GM21447 (cell line): ENCODE measurements around the gene CELA2A.
"Not testable (repeated sequence)": the region's sequence is repeated elsewhere in the genome, so short reads cannot be mapped to it uniquely, and the experiment has no call there.

ENCODE experiments used
- ATAC-seq: cut with Tn5 transposase; IDR thresholded peaks from one replicate; pipeline ENCODE4 v1.9.1; 2021; ENCODE audit not compliant: unreplicated experiment

CELA2A gene

DNA sequence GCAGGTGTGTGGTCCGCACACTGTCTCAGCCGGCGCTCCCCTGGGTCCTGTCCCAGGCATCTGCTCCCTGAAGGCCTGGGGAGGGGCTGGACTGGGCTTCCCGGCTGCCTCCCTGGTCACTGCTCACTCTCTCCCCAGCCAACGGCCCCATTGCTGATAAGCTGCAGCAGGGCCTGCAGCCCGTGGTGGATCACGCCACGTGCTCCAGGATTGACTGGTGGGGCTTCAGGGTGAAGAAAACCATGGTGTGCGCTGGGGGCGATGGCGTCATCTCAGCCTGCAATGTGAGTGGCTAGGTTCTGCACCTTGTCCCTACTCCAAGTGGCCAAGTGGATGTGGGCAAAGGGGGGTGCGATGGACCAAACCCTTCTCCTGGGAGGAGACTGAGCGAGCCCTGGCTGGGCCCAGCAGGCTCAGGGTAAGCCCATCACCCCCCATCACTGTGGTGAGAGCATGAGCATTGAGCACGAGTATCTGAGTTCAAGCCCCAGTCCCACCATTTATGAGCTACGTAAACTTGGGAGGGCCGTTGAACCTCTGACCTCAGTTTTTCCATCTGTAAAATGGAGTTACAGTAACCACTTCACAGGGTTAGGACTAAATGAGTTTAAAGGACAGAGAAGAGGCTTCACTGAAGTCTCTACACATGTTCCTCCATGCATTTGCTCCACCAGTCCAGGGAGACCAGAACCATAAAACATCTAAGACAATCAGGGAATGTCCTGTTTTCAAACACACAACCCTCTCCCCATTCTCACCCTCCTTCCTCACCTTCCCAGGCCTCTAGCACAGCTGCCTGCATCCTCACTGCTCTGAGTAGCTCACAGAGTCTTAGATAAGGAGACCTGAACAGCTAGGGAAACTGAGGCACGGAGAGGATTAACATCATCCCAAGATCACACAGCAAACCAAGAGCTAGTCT, 11.8 kb upstream of the CELA2A start:
- no peak for ATAC-seq

DNA sequence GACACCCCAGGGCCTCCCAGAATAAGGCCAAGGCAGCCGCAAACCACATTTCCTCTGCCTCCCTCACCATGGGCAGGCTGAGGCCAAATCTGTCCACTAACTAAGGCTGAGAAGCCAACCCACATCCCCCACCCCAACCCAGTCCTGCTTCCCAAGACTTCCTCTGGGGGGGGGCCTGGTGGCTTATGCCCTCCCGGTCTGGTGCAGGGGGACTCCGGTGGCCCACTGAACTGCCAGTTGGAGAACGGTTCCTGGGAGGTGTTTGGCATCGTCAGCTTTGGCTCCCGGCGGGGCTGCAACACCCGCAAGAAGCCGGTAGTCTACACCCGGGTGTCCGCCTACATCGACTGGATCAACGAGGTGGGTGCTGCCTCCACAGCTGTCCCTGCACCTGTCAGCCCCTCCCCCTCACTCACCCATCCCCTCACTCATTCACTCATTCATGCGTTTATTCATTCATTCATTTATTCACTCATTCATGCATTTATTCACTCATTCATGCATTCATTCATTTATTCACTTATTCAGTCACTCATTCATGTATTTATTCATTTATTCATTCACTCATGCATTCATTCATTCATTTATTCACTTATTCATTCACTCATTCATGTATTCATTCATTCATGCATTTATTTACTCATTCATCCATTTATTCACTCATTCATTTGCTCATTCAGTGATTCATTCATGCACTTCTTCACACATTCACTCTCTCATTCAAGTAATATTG, 11.0 kb upstream of the CELA2A start:
- no peak for ATAC-seq

DNA sequence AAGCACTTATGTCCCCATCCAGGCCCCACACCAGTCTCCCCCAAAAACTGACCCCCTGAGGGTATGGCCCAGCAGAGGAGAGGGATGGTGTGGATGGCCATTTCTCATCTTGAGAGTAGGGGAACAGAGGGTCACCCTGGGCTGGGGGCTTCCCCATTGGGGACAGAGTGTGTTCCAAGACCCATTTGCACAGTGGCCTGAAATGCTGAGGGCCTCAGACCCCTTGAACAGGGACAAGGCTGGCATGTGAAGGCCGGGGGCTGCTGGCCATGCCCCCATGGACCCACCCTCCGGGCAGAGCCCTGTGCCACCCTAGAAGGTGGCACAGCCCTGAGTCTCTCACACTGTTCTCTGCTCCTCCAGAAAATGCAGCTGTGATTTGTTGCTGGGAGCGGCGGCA, 10.3 kb upstream of the CELA2A start:
- no peak for ATAC-seq

DNA sequence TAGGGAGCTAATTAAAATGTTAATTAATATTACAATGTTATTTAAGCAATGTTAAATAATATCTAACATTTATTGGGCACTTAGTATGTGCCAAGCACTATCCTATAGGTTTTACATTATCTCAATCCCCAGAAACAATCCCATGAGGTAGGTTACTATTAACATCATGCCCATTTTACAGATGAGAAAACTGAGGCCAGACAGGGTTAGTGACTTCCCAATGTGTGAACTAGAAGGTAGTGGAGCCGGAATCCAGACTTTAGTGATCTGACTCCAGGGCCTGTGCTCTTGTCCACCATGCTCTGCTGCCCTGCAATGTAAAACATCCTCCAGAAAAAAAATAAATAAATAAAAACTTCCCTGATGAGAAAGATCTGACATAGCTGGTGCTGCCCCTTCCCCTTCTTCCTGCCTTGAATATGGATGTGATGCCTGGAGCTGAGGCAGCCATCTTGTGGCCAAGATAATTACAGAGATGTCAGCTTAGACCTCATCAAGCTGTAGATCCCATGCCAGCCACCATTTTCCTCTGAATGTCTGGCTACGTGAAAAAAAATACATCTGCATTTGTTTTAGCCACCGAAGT, 7.6 kb upstream of the CELA2A start:
- ATAC-seq: no peak

DNA sequence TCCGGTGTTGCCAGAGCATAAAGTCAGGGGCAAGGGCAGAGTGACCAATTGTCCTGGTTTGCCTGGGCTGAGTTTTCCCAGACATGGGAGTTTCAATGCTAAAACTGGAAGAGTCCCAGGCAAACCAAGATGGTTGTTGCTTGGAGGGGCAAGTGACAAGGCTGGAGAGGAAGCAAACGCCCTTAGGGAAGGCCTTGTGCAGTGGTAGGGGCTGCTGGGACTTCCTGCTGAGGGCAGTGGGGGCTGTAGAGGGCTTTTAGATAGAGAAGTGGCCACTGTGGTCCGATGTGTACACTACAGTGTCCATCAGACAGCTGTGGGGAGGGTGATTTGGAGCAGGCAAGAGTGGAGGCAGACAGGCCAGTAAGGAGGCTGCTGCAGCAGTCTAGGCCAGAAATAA, 7.0 kb upstream of the CELA2A start:
- ATAC-seq: no peak

DNA sequence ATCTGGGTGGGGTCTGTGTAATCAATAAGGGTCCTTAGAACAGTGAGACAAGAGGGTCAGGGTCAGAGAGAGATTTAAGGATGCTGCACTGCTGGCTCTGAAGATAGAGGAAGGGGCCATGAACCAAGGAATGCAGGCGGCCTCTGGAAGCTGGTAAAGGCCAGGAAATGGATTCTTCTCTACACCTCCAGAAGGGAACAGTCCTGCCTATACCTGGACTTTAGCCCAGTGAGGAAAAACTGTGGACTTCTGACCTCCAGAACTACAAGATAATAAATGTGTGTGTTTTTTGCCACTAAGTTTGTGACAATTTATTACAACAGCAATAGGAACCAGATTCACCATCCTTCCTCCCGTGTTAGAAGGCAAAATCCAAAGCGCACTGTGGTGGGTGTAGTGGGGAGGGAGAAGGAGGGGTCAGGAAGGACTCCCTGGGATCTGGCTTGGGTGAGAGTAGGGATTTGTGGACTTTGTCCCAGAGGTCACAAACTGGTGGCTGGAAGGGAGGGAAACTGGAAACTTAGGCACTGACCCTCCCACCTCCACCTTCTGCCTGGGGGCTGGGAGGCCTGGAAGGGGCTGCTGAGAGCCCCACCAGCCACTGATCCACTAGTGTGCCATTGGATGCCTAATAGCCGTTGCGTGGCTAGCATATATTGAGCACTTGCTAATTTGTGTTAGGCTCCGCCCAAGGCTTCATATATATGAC, 5.4 kb upstream of the CELA2A start:
- ATAC-seq: no peak

DNA sequence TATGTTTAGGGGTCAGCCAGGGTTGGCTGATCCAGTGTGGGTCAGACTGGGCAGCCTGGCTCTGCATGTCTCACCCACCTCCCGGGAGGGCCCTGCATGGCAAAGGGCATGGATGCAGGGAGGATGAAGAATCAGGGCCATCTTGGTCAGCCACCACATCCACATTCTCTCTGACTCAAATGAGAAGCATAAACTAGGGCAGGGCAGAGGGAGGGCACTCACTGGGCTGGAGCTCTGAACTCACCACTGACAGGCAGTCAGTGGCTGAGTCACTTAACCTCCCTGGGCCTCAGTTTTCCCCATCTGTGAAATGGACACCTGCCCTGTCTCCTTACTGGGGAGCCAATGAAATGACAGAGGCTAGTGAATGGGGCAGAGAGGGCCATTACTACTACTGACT, 4.3 kb upstream of the CELA2A start:
- no peak for ATAC-seq

DNA sequence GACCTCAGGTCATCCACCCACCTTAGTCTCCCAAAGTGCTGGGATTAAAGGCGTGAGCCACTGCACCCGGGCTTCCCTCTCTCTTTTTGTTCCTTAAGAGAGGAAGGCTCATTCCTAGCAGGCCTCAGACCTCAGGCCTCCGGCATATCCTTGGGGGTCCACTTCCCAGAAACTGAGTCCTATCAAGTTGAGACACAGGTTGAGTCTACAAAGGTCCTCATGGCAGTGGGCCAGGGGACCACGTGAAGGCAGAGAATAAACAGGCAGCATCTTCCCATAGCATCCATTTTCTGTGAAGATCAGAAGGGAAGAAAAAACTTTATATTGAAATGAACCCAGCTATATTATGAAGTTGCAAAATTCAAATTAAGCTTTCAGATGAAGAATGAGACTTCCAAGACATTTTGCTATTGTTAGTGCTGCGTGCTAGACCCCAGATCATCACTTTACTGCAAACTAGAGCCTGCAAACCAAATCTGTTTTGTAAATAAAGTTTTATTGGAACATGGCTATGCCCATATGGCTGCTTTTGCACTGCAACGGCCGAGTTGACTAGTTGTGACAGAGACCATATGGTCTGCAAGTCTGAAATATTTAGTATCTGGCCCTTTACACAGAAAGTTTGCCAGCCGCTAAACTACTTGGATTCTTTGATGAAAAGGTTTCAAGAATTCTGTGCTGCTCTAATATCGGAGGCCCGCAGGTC, 3.5 kb upstream of the CELA2A start:
- no peak for ATAC-seq

DNA sequence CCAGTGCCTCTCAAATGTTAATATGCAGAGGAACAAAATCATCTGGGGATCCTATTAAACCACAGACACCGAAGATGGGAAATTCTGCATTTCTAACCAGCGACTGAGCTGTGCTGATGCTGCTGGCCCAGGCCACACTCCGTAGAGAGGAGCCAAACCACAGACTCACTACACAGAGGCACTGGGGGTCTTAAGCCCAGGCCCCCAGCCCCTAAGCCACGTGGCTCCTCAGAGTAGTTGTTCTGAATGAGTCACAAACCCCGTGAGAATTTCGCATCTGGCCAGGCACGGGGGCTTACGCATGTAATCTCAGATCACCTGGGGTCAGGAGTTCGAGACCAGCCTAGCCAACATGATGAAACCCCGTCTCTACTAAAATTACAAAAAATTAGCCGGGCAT, 2.8 kb upstream of the CELA2A start:
- ATAC-seq: no peak

DNA sequence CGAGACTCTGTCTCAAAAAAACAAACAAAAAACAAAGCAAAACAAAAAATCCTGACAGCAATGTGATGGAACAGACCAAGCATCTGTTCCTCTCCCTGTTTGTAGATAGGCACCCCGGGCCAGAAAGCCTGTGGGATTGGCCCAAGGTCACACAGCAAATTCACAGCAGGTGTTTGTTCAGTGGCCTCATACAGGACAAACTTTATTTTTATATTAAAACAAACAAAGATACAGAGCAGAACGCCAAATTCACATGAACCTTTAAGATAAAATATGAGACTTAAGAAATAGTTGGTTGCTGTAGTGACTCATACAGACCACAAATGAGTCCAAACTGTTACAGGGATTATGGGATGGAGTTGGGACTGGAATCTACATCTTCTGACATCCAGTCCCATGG, 2.3 kb upstream of the CELA2A start:
- ATAC-seq: no peak

DNA sequence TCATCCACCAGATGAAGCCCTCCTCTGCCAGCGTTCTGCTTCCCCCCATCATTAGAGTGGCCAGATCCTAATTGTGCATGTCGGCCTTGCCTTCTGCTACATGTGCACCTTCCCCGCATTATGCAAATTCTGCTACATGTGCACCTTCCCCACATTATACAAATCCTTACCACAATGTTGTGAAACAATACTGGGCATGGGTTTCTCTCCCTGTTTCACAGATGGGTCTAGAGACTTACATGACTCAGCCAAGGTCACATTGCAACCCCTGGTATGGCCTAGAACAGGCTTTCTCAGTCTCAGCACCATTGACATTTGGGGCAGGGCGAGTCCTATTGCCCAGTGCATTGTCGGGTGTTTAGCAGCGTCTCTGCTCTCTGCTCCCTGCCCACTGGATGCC, 1.0 kb upstream of the CELA2A start:
- no peak for ATAC-seq

DNA sequence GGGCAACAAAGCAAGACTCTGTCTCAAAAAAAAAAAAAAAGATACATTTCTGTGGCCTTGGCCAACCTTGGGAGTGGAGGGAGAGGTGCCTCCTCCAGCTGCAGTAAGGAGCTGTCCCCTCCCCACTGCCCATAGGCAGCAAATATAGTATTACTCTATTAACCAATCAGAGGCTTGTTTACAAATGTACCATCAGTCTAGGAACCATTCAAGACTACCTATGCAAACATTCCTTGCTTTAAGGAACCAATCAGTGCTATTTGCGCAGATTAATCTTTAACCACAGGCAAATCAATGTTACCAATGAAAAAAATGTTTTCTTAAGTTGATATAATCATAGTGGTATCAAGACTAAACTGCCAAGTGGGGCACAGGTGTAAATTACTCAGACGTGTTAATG, 1.1 kb downstream of the CELA2A start:
- no peak for ATAC-seq

DNA sequence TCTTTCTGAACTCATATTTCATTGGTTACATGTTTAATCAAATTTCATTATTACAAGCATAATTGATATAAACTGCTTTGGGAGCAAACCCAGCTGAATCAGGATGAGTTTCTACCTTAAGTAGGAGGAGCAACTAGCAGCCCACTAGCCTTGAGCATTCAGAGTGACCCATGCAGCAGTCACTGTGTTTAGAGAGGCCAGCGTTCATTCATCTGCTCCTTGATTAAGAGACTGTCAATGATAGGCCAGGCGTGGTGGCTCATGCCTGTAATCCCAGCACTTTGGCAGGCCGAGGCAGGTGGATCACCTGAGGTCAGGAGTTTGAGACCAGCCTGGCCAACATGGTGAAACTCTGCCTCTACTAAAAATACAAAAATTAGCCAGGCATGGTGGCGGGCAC, 1.9 kb downstream of the CELA2A start:
- ATAC-seq: not testable (repeated sequence)

DNA sequence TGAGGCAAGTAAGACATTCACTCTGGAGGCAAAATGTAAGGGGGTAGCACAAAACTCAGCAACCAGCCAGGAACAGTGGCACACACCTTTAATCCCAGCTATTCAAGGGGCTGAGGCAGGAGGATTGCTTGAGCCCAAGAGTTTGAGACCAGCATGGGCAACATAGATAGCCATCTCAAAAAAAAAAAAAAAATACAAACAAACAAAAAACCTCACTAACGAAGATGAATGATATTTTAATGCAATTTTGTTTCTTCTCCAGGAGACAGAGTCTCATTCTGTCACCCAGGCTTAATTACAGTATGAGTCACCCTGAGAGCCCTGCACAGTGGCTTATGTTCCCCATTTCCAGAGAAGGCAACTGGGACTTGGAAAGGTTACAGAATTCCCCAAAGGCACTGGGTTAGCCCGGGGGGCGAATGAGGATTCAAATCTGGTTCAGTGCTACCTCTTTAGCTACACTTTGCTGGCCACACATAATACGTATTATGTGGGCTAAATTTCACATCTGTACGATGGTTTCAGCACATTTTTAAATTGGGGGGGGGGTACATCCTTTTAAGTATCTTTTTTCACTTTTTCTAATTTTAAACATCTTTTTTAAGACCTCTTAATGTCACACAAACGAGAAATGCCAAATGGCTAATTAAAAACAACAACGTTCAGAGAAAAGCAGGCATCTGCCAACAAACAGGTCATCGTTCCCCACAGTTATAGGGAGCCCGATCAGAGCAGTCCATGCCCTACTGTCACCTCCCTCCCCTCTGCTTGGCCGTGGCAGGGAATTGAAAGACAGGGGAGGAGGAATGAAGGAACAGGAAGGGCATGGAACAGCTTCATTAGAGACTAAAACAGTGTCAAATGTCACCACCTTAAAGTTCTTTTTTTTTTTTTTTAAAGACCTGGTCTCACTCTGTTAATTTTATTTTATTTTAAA, 3.5 kb downstream of the CELA2A start:
- ATAC-seq: no peak

DNA sequence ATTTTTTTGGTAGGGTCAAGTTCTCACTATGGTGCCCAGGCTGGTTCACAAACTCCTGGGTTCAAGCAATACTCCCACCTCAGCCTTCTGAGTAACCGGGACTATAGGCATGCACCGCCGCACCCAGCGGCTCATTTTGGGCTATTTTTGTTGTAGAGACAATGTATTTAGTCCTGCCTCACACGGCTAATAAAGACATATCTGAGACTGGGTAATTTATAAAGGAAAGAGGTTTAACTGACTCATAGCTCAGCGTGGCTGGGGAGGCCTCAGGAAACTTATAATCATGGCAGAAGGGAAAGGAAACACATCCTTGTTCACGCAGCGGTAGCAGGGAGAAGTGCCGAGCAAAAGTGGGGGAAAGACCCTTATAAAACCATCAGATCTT, 4.2 kb downstream of the CELA2A start:
- ATAC-seq: no peak

DNA sequence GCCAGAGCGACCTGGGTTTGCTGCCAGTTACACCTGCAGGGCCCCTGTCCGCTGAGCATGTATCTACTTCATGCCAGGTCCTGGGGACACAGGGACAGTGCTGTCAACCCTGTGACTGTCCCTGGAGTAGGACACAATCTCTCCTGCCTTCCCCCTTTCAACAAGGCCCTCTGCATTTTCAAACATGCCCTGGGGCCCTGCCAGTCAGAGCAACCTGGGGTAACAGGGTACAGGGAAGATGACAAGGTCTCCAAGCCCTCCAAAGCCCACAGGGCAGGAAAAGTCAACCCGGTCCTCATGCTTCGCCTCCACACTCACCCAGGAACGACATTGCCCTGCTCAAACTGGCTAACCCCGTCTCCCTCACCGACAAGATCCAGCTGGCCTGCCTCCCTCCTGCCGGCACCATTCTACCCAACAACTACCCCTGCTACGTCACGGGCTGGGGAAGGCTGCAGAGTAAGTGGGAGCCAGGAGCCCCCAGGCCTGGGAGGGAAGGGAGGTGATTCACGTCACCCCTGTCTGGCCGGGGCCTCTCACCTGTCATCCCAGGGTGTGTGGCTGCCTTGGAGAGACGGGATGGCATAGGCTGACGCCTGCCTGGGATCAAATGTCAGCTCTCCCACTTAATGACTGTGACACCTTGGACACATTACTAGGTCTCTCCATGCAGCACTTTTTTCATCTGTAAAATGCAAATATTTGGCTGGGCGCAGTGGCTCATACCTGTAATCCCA, 6.7 kb downstream of the CELA2A start:
- ATAC-seq: not testable (repeated sequence)

DNA sequence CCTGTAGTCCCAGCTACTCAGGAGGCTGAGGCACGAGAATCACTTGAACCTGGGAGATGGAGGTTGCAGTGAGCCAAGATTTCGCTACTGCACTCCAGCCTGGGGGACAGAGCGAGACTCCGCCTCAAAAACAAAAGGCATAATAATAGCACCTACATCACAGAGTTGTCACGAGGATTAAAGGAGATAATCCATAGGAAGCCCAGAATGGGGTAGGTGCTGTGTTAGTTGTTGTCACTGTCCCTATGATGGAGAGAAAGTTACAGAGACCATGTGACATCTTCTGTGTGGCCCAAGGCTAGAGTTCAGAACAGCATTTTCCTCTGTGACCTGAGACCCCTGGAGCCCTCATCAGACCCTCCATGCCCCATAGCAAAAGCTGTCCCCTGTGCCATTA, 7.4 kb downstream of the CELA2A start:
- ATAC-seq: not testable (repeated sequence)

DNA sequence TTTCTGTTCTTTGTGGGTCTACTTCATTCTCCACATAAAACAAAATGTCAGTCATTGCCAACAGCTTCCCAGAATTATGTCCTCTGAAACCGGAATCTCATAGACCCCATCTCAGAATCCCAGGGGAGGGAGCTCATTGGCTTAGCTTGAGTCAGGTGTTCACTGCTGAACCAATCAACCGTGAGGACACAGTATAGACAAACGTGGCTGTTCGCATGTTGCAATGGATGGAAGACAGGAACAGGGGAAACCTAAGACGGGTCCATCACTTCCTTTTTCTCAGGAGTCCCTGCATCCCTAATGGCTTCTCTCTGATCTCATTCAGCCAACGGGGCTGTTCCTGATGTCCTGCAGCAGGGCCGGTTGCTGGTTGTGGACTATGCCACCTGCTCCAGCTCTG, 9.1 kb downstream of the CELA2A start:
- ATAC-seq: no peak
